ACC112 (cell line): Measurements from ENCODE around the gene ADAMTSL1.
A peak's percentile ranks its signal among the peaks of the same experiment; 100 is the strongest.

Experiments
- H2AFZ ChIP-seq: fragments of 200-600 bp; sonication (generic); one replicate; pipeline ENCODE4 v1.6.0; 2017; ENCODE audit warnings: antibody characterized with exemption, low read length; ENCODE audit not compliant: unreplicated experiment
- H3K27ac ChIP-seq: fragments of 200-600 bp; sonication (generic); 2 replicates; pipeline ENCODE4 v1.5.1; 2014; ENCODE audit warnings: low read depth, mild to moderate bottlenecking, antibody characterized with exemption, low read length, moderate library complexity
- H3K27me3 ChIP-seq: fragments of 200-600 bp; sonication (generic); 2 replicates; pipeline ENCODE4 v1.6.1; 2014; ENCODE audit warnings: mild to moderate bottlenecking, antibody characterized with exemption, low read length, moderate library complexity, mixed read lengths; ENCODE audit not compliant: insufficient read depth
- H3K36me3 ChIP-seq: fragments of 200-600 bp; sonication (generic); 2 replicates; pipeline ENCODE4 v1.6.1; 2016; ENCODE audit warnings: mild to moderate bottlenecking, antibody characterized with exemption, low read length, moderate library complexity, mixed read lengths; ENCODE audit not compliant: insufficient read depth
- H3K4me1 ChIP-seq: fragments of 200-600 bp; sonication (generic); one replicate; pipeline ENCODE4 v1.6.1; 2016; ENCODE audit warnings: low read length, mixed read lengths; ENCODE audit not compliant: insufficient read depth, unreplicated experiment, control insufficient read depth
- H3K4me3 ChIP-seq: fragments of 200-600 bp; sonication (generic); 2 replicates; pipeline ENCODE4 v1.5.1; 2014; ENCODE audit warnings: mild to moderate bottlenecking, low read depth, low read length
- H3K79me2 ChIP-seq: fragments of 200-600 bp; sonication (generic); one replicate; pipeline ENCODE4 v1.6.0; 2016; ENCODE audit warnings: low read length; ENCODE audit not compliant: control insufficient read depth, unreplicated experiment, insufficient read depth

ADAMTSL1 gene

GRCh38 chr9:18550286-18550685 is 76.3 kb downstream of the ADAMTSL1 start:
- Histone ChIP-seq H2AFZ (no peak overlapping the region), H3K79me2 (no peaks in the 10 kb centered on the region), H3K4me3 (no peak overlapping the region), H3K4me1 (peaks cover 13% of the 10 kb centered on the region), H3K36me3 (peaks cover 24% of the 10 kb centered on the region), H3K27me3 (no peaks in the 10 kb centered on the region), H3K27ac (no peak overlapping the region)

- Histone ChIP-seq H3K79me2 (peaks cover 4% of the 10 kb centered on the region), H3K27ac (no peak overlapping the region), H2AFZ (no peak overlapping the region), H3K4me1 (no peaks in the 10 kb centered on the region), H3K27me3 (no peaks in the 10 kb centered on the region), H3K4me3 (no peak overlapping the region), H3K36me3 (peaks cover 24% of the 10 kb centered on the region)
These were observed 80.3 kb downstream of the ADAMTSL1 start for GRCh38 chr9:18554244-18554643.

- H3K4me3 ChIP-seq: no peak overlapping the region
- no peaks in the 10 kb centered on the region for H3K27me3 ChIP-seq
- peaks cover 18% of the 10 kb centered on the region for H3K36me3 ChIP-seq
- H3K4me1 ChIP-seq: no peaks in the 10 kb centered on the region
- peaks cover 4% of the 10 kb centered on the region for H3K79me2 ChIP-seq
- no peak overlapping the region for H3K27ac ChIP-seq
- no peak overlapping the region for H2AFZ ChIP-seq
These were observed 81.3 kb downstream of the ADAMTSL1 start for GRCh38 chr9:18555105-18555883.

GRCh38 chr9:18564018-18564880 is 90.3 kb downstream of the ADAMTSL1 start:
- no peaks in the 10 kb centered on the region for H3K27me3 ChIP-seq
- peak overlapping the region; percentile 87 for H3K27ac ChIP-seq
- peak overlapping the region; percentile 65 for H2AFZ ChIP-seq
- H3K4me1 ChIP-seq: peaks cover 39% of the 10 kb centered on the region
- H3K79me2 ChIP-seq: peaks cover 18% of the 10 kb centered on the region
- no peaks in the 10 kb centered on the region for H3K36me3 ChIP-seq
- no peak overlapping the region for H3K4me3 ChIP-seq

- Histone ChIP-seq H3K27ac (peak overlapping the region; percentile 87), H3K79me2 (peaks cover 18% of the 10 kb centered on the region), H3K27me3 (no peaks in the 10 kb centered on the region), H3K4me1 (peaks cover 50% of the 10 kb centered on the region), H3K4me3 (peak overlapping the region; percentile 43; the same call in 1 of the 2 replicates), H2AFZ (peak overlapping the region; percentile 63), H3K36me3 (no peaks in the 10 kb centered on the region)
These were observed 92.2 kb downstream of the ADAMTSL1 start for GRCh38 chr9:18566121-18566520.

- peaks cover 50% of the 10 kb centered on the region for H3K4me1 ChIP-seq
- peaks cover 16% of the 10 kb centered on the region for H3K79me2 ChIP-seq
- peak overlapping the region; percentile 15 for H3K27ac ChIP-seq
- peak overlapping the region; percentile 82 for H2AFZ ChIP-seq
- peak overlapping the region; percentile 23 for H3K4me3 ChIP-seq
- H3K27me3 ChIP-seq: no peaks in the 10 kb centered on the region
- H3K36me3 ChIP-seq: peaks cover 3% of the 10 kb centered on the region
These were observed 95.0 kb downstream of the ADAMTSL1 start for GRCh38 chr9:18568973-18569372.

GRCh38 chr9:18569941-18570630 is 96.1 kb downstream of the ADAMTSL1 start:
- peaks cover 9% of the 10 kb centered on the region for H3K79me2 ChIP-seq
- no peaks in the 10 kb centered on the region for H3K27me3 ChIP-seq
- H3K4me3 ChIP-seq: no peak overlapping the region
- H3K27ac ChIP-seq: no peak overlapping the region
- H3K4me1 ChIP-seq: peaks cover 42% of the 10 kb centered on the region
- no peak overlapping the region for H2AFZ ChIP-seq
- peaks cover 8% of the 10 kb centered on the region for H3K36me3 ChIP-seq

GRCh38 chr9:18573021-18573556 is 99.1 kb downstream of the ADAMTSL1 start:
- Histone ChIP-seq H2AFZ (no peak overlapping the region), H3K79me2 (no peaks in the 10 kb centered on the region), H3K27ac (no peak overlapping the region), H3K4me3 (no peak overlapping the region), H3K4me1 (peaks cover 26% of the 10 kb centered on the region), H3K36me3 (peaks cover 8% of the 10 kb centered on the region), H3K27me3 (no peaks in the 10 kb centered on the region)

- Histone ChIP-seq H3K4me3 (no peak overlapping the region), H3K27ac (no peak overlapping the region), H2AFZ (no peak overlapping the region), H3K36me3 (peaks cover 8% of the 10 kb centered on the region), H3K79me2 (no peaks in the 10 kb centered on the region), H3K27me3 (no peaks in the 10 kb centered on the region), H3K4me1 (peaks cover 14% of the 10 kb centered on the region)
These were observed 101.7 kb downstream of the ADAMTSL1 start for GRCh38 chr9:18575686-18576085.

GRCh38 chr9:18579536-18579935 is 105.6 kb downstream of the ADAMTSL1 start:
- no peak overlapping the region for H2AFZ ChIP-seq
- peaks cover 14% of the 10 kb centered on the region for H3K4me1 ChIP-seq
- no peaks in the 10 kb centered on the region for H3K79me2 ChIP-seq
- no peaks in the 10 kb centered on the region for H3K27me3 ChIP-seq
- no peak overlapping the region for H3K4me3 ChIP-seq
- H3K36me3 ChIP-seq: no peaks in the 10 kb centered on the region
- H3K27ac ChIP-seq: no peak overlapping the region
